Measurements from ENCODE around the gene DNAJC21. TPM values are rescaled to one million over a fixed set of nuclear protein-coding genes. Genes with fewer than 3 reads are reported as not detected.
A peak's percentile ranks its signal among the peaks of the same experiment; 100 is the strongest.

Gene DNAJC21
- total RNA-seq, 1 donor from 2014 or later: 30.5 TPM

DNA sequence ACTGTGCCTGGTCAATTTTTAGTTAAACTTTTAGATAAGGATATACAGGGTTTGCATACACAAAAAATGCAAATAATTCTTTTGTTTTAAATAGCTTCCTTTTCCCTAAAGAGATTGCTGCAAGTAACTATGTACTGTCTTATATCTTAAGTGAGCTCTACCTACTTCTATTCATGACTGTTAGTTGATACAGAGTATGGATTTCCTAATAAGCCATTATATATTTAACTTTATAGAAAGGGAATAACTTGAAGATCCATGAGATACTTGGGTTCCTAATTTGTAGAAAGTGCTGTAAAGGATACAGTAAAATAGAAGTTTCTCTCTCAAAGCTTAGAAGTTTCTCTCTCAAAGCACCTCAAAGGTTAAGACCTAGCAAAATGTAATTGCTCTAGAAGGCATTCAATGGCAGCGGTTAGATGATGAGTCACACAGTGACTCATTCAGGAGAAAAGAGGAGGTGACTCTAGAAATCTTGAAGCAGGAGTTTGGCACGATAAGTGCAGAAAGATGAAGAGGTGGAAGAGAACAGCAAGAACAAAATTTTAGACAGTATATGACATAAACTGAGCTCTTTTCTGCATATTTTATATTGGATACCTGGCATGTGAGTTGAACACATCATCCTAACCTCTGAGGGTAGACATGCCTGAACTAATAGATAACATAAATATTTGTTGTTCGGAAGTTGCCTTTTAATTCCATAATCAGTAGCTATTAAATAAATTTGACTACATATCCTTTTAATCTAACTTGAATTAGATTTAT, 5.5 kb upstream of the DNAJC21 start:
- Histone ChIP-seq H3K9me3 (no peaks in the 10 kb centered on the region), H3K4me1 (peaks cover 0 to 3% of the 10 kb centered on the region in 2 donors), H3K36me3 (peaks cover 40 to 55% of the 10 kb centered on the region in 2 donors), H3K4me3 (no peak overlapping the region), H3K27ac (peak overlapping the region in 1 of 2 donors; percentile 31), H3K27me3 (no peaks in the 10 kb centered on the region)
- intact Hi-C loops (cut with DNase I): no loop called here
- DNase-seq (ENCODE audit: low spot score in 2 of 2): no peak
- TF ChIP-seq, protein P1, sequence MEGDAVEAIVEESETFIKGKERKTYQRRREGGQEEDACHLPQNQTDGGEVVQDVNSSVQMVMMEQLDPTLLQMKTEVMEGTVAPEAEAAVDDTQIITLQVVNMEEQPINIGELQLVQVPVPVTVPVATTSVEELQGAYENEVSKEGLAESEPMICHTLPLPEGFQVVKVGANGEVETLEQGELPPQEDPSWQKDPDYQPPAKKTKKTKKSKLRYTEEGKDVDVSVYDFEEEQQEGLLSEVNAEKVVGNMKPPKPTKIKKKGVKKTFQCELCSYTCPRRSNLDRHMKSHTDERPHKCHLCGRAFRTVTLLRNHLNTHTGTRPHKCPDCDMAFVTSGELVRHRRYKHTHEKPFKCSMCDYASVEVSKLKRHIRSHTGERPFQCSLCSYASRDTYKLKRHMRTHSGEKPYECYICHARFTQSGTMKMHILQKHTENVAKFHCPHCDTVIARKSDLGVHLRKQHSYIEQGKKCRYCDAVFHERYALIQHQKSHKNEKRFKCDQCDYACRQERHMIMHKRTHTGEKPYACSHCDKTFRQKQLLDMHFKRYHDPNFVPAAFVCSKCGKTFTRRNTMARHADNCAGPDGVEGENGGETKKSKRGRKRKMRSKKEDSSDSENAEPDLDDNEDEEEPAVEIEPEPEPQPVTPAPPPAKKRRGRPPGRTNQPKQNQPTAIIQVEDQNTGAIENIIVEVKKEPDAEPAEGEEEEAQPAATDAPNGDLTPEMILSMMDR (IDR thresholded peaks at IDR 0.05): no peak

DNA sequence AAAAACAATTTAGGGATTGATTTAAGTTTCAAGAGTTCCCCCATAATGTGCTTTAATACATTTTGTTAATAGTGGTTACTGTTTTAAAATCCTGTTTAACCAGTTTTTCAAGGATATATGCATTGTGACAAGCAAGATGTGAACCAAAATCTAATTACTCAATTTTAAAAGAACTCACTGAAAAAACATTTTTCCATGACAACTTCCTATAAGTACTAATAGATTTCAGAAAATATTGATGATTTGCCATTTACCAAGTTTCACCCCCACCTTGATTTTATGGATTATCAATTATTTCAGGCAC, 4.9 kb upstream of the DNAJC21 start:
- DNase-seq (ENCODE audit: low spot score in 2 of 2): no peak
- Histone ChIP-seq H3K27me3 (no peaks in the 10 kb centered on the region), H3K9me3 (no peaks in the 10 kb centered on the region), H3K36me3 (peaks cover 40 to 55% of the 10 kb centered on the region in 2 donors), H3K27ac (peak overlapping the region in 1 of 2 donors; percentile 31), H3K4me3 (no peak overlapping the region), H3K4me1 (peaks cover 0 to 3% of the 10 kb centered on the region in 2 donors)
- TF ChIP-seq, protein P1 (IDR thresholded peaks at IDR 0.05): no peak
- intact Hi-C loops (cut with DNase I): no loop called here

DNA sequence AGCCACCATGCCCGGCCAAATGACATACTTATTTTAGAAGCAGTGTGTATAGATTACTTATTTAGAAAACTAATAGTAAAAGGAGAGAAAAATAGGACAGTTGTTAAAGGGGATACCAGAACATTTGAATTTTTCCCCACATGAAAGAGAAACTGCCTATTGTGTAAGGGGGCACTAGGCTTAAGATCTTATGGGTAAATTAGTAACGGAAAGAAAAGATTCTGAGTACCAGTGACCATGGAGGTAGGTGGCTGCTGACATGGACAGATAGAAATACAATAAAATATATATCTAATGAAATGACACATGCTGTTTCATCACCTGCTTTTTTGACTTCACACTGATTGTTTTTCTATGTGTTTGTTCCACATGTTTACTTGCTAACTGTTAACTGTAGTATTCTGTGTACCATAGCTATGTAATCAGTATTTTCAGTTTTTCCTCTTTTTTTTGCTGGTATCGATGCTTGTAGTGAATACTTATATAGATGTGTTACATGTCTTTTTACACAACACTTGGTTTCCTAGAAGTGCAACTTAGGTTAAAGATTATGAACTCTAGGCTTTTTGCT, 3.0 kb upstream of the DNAJC21 start:
- H3K27ac ChIP-seq: no peak overlapping the region
- peaks cover 0 to 13% of the 10 kb centered on the region in 2 donors for H3K4me1 ChIP-seq
- intact Hi-C loops (cut with DNase I): loop anchor here (5.0 kb wide), 1 partner anchor 1951 kb away; the partner anchor contains the start of gene NIPBL
- no peak overlapping the region for H3K4me3 ChIP-seq
- TF ChIP-seq, protein P1 (IDR thresholded peaks at IDR 0.05): no peak
- H3K9me3 ChIP-seq: no peaks in the 10 kb centered on the region
- H3K36me3 ChIP-seq: peaks cover 28 to 40% of the 10 kb centered on the region in 2 donors
- no peak for DNase-seq (ENCODE audit: low spot score in 2 of 2)
- no peaks in the 10 kb centered on the region for H3K27me3 ChIP-seq

DNA sequence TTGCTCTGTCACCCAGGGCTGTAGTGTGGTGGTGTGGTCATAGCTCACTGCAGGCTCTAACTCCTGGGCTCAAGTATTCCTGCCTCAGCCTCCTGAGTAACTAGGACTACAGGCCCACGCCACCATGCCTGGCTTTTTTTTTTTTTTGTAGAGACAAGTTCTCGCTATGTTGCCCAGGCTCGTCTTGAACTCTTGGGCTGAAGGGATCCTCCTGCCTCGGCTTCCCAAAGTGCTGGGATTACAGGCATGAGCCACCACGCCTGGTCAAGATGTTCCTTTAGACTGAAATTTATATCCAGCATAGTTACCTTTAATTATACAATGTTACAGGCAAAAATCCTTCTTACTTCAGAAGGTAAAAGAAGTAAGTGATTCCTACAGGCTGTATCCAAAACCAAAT, 1.6 kb upstream of the DNAJC21 start:
- intact Hi-C loops (cut with DNase I): loop anchor here (2.0 to 5.0 kb wide), 2 partner anchors 1487 to 1950 kb away; partner anchors contain the start of genes NIPBL and TARS1
- no peak overlapping the region for H3K27ac ChIP-seq

DNA sequence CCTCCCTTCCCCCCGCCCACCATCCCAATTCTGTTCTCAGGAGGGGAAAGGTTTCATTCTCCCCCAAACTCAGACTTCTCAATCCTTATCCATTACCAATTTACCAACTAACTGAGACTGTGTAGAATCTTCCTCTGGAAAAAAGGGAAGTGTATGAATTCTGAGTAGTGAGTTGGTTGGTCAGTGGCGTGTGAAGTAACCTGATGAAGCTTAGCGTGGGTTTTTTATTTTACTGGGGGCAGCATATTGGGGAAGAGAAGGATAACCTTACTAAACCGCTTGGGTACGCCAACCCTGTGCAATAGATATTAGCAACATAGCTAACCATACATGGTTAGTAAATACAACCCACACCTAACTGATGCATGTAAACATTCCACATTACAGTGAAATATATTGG, 1.1 kb upstream of the DNAJC21 start:
- peaks cover 17 to 23% of the 10 kb centered on the region in 2 donors for H3K36me3 ChIP-seq
- TF ChIP-seq, protein P1 (IDR thresholded peaks at IDR 0.05): no peak
- H3K4me1 ChIP-seq: peaks cover 0 to 15% of the 10 kb centered on the region in 2 donors
- H3K27me3 ChIP-seq: no peaks in the 10 kb centered on the region
- H3K27ac ChIP-seq: no peak overlapping the region
- intact Hi-C loops (cut with DNase I): loop anchor here (2.0 to 5.0 kb wide), 2 partner anchors 1487 to 1949 kb away; partner anchors contain the start of genes NIPBL and TARS1
- no peak overlapping the region for H3K4me3 ChIP-seq
- no peak for DNase-seq (ENCODE audit: low spot score in 2 of 2)
- H3K9me3 ChIP-seq: no peaks in the 10 kb centered on the region

More for the DNA sequence above, 1.6 kb upstream of the DNAJC21 start:
- no peaks in the 10 kb centered on the region for H3K27me3 ChIP-seq
- no peak overlapping the region for H3K4me3 ChIP-seq
- no peaks in the 10 kb centered on the region for H3K9me3 ChIP-seq
- H3K36me3 ChIP-seq: peaks cover 17 to 27% of the 10 kb centered on the region in 2 donors
- TF ChIP-seq, protein P1 (IDR thresholded peaks at IDR 0.05): no peak
- no peak for DNase-seq (ENCODE audit: low spot score in 2 of 2)
- peaks cover 0 to 15% of the 10 kb centered on the region in 2 donors for H3K4me1 ChIP-seq

All from ascending aorta (tissue), 2 donors.